ENCODE data around the gene CAMTA1.

Gene CAMTA1

DNA sequence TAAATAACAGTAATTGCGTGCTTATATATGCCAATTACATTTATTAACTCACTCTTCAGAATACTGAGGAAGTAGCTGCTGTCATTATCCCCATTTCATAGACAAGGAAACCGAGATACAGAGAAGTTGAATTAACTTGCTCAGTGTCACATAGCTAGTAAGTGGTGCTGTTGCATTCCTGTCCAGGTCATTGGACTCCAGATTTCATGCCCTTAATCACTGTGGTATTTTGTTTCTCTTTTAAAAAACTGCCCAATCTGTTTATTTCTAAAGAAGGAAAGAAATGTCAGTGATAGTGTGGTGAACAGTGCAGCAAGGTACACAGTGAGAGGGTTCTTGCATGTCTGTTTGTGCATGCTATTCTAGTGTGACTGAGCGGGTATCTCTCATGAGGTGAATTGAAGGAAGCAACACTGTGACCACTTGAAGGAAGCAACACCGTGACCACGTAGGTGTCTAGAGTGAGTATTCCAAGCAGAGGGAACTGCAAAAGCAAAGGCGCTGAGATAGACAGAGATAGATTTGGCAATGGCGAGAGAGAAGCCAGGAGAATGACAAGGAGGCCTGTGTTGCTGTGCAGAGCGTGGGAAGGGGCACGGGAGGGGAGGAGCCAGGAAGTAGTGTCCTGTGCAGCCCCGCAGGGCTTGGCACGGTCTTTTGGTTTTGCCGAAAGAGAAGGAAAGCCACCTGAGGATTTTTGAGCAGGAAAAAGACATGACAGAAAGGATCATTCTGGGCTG lies 95.9 kb downstream of the CAMTA1 start:
- no peak for DNase-seq

GRCh38 chr1:6882414-6882813 lies 97.2 kb downstream of the CAMTA1 start:
- DNase-seq, result no peak

- DNase-seq, result no peak
Measured at GRCh38 chr1:6884652-6885153, 99.4 kb downstream of the CAMTA1 start.

GRCh38 chr1:6885426-6885825 lies 100.2 kb downstream of the CAMTA1 start:
- DNase-seq, result no peak

- no peak for DNase-seq
Measured at GRCh38 chr1:6886523-6886922, 101.3 kb downstream of the CAMTA1 start.

DNA sequence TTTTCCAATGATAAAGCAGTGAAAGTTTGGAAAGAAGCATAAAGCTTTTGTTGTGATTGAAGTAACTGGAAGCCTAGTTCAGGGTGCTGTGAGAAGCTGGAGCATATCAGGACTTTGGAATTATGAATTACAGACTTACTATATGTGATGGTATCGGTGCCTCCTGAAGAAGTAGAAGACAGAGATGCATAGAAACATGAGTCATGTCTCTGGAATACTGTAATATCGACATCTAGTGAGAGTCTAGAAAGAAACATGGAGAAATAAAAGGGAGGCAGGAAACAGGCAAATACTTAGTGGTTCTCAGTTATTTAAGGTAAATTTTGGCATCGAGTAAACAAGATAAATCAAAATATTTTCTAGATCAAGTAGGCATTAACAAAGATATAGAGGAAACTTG lies 103.0 kb downstream of the CAMTA1 start:
- no peak for DNase-seq

DNA sequence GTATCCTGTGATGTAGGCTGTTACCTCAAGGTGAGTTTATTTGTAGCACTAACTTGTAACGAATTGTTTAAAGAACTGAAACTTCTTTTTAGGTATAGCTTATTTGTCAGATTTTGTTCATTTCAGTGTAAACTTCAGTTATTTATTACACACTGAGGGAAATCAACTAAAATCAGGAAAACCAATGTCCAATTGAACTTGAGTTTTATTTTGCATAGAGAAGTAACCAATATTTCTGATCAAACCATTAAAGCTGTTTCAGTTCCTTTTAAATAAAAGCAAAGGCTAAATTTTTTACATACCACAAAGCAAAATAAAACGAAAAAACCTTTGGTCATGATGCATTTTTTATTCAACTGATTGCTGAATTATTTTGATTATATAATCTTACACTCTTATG lies 103.6 kb downstream of the CAMTA1 start:
- DNase-seq, result no peak

DNA sequence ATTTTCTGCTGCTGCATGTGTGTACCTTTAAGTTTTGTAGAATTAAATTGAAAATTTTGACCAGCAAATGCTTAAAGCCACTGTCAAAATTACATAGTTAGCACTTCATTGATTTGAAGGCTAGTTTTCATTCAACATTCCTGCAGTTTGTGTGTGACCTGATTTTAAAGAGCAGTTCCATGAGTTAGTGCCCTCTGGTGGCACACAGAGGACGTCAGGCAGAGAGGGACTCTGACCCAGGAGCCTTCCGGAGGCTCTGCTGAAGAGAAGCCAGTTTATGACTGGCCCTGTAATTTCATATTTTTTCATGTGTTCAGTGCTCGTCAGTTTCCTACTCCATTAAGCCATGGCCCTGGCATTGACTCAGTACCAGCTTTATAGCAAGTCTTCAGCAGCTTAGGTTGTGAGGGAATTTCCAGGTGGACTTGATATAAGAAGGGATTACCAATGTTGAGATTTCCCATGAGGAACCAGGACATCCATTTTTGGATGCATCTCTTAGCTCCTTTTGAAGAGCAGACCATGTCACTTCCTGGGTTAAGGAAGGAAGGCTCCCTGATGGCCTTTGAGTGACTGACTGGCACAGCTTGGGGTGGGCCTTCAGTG lies 104.7 kb downstream of the CAMTA1 start:
- peak; percentile 75 for DNase-seq

GRCh38 chr1:6890686-6891085 lies 105.4 kb downstream of the CAMTA1 start:
- no peak for DNase-seq

DNA sequence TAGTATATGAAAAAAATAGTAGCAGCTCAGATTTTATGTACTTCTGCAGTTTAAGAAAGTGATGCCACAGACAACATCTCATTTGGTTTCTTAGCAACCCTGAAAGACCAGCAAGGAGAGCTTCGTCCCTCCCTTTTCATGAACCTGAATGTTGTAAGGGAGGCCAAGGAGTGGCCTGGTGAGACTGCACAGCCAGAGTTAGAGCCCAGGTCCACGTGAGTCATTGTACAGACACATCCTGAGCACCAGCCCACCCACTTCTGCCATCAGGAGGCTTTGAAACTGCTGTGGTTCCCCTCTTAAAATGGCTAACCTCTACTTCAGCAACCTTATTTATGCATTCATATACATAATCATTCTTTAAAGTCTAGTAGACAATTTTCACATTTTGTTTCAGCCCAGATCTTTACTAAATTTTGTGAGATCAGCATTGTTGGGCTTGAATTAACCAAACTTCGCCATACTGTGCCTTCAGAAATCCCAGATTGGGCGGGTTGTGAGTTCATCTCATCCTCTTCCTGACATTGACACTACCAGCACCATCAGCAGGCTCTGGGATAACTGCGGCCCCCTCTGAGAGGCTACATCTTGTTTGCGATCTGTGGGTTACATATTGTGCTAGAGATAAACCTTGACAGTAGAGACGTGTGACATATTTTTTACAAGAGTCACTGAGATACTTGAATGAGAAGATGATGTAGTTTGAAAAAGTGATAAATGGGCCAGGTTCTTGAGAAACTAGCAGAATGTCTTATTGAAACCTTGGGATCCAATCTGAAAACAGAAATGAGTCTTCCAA lies 106.7 kb downstream of the CAMTA1 start:
- DNase-seq, result no peak

GRCh38 chr1:6893388-6893787 lies 108.1 kb downstream of the CAMTA1 start:
- no peak for DNase-seq

DNA sequence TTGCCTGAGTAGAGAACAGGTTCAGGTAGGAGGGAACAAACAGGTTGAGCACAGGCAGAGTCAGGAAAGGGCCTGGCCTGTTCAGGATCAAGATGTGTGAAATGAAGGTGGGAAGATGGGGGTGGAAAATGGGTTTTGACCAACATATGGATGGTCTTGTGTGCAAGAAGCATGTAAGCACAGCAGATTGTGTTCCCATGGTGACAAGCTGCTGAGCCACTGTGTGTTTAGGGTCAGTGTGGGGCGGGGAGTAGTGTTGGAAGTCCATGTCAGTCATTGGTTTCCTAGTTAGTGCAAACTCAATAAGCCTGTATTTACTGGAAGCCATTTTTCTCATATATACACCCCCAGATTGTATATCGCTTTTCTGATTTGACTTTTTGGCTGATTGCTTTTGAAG lies 111.9 kb downstream of the CAMTA1 start:
- no peak for DNase-seq

GRCh38 chr1:6898974-6899539 lies 113.8 kb downstream of the CAMTA1 start:
- DNase-seq, result no peak

GRCh38 chr1:6899621-6900020 lies 114.4 kb downstream of the CAMTA1 start:
- DNase-seq, result no peak

DNA sequence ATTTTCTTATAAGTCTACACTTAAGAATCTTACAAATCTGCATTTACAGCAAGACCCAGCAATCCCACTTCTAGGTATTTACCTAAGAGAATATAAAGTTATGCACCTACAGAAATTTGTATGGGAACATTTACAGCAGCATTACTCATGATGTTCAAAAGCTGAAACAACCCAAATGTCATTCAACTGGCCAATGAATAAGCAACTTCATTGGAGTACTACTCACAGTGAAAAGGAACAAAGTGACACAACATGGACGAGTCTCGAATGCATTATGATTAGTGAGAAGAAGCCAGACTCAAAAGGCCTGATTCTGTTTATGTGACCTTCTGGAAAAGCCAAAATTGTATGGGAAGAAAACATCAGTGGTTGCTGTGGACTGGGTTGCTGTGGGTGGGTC lies 116.9 kb downstream of the CAMTA1 start:
- DNase-seq, result no peak

- no peak for DNase-seq
Measured at GRCh38 chr1:6904476-6905170, 119.4 kb downstream of the CAMTA1 start.

GRCh38 chr1:6905331-6905730 lies 120.1 kb downstream of the CAMTA1 start:
- no peak for DNase-seq

DNA sequence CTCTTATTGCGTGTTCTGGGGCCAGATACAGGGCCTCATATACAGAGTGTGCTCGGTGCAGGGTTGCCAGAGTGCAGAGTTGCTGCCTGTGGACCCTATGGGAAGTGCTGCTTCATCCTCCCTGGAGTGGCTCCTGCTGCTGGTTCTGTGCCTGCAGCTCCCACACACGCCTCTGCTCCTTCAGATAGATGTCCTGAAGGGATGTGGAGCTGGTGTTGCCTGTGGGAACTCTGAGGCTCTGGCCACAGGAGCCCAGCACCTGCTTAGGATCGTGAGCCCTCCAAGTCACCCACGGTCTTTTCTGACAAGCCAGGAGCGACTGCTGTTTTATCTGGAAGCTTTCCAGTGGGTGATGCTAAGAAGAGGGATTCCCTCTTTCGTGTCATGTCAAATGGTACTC lies 120.5 kb downstream of the CAMTA1 start:
- peak; percentile 45 for DNase-seq

DNA sequence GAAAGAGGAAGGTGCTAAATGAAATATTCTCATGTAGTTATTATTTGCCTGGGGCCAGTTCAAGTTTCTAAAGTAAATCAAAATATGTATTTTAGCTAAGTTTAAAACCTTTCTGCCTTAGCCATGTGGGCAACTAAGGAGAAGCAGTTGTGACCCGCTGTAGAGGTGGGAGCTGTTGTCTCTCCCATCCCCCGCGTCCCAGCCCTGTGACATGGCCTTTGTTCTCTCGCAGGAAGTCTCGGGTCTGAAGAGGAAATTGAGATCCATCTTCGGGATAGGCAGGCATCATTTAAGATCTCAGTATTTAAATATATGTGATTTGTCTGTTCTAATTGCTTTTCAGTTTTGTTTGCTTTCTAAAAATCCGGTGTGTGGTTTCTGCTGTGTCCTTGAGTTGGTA lies 121.5 kb downstream of the CAMTA1 start:
- no peak for DNase-seq

GRCh38 chr1:6907201-6907600 lies 121.9 kb downstream of the CAMTA1 start:
- peak; percentile 50 for DNase-seq

- DNase-seq, result no peak
Measured at GRCh38 chr1:6907676-6908434, 122.6 kb downstream of the CAMTA1 start.

- no peak for DNase-seq
Measured at GRCh38 chr1:6909401-6909800, 124.1 kb downstream of the CAMTA1 start.
